ENCODE results near the gene WDR86.

Gene WDR86

DNA sequence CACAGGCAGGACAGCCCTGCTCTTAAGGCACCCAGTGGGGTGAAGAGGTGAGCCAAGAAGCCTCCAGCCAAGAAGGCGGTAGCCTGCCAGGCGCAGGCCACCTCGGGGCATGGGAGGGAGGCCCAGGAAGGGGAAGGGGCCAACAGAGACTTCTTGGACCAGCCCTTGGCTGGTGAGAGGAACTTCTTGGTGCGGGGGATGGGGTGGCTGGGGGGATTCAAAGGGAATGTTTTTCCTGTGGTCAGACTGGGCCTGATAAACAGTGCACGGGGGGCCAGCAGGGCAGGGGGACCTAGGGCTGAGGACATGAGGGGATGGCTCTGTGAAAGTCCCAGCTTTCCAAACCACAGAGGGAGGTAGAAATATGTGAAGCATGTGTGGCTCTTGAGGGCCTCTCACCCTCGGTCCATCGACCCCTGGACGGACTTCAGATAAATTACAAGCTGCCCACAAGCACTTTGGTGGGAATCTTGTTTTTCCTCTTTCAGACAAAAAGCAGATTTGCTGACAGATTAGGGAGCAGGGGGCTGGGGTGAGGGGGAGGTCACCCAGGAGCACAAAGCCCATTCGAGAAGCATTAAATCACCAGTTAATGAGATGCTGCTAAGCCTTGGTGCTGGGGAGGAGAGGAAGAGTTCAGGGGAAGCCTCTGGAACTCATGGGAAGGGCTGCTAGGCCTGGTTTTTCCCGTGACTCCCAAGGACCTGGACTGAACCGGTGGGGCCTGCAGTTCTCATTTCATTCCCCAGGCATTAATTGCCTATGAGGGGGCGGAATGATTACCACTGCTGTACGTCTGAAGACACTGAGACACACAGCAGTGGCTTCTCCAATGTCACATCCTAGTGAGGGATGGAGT lies 18.8 kb upstream of the WDR86 start:
- DNase-seq (ENCODE audit: low read depth in 4 of 4, low spot score in 1 of 4) = no peak

DNA sequence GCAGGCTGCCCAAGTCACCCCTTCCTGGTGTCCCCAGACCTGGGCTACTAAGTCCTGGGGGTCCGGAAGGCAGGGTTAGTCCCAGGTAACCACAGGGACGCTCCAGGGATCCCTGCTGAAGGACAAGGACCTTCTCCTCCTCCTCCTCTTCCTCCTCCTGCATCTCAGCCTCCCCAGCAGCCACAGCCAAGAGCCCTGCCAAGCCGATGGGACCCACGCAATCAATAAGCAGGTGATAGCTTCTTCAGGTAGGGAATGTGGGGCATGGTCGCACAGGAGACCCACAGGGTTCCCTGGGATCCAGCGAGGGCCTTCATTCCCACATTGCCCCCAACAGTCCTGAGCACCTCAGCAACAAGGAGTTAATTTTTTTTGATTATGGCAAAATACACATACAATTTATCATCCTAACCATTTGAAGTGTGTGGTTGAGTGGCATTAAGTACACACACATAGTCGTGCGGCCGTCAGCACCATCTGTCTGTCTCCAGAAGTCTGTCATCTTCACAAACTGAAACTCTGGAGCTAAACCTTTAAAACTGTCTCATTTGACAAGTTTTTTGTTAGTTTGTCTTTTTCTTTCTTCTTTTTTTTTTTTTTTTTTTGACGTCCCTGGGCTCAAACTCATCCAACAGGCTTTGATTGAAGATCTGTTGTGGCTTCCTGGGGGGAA lies 18.0 kb upstream of the WDR86 start:
- DNase-seq (ENCODE audit: low read depth in 4 of 4, low spot score in 1 of 4) = no peak

DNA sequence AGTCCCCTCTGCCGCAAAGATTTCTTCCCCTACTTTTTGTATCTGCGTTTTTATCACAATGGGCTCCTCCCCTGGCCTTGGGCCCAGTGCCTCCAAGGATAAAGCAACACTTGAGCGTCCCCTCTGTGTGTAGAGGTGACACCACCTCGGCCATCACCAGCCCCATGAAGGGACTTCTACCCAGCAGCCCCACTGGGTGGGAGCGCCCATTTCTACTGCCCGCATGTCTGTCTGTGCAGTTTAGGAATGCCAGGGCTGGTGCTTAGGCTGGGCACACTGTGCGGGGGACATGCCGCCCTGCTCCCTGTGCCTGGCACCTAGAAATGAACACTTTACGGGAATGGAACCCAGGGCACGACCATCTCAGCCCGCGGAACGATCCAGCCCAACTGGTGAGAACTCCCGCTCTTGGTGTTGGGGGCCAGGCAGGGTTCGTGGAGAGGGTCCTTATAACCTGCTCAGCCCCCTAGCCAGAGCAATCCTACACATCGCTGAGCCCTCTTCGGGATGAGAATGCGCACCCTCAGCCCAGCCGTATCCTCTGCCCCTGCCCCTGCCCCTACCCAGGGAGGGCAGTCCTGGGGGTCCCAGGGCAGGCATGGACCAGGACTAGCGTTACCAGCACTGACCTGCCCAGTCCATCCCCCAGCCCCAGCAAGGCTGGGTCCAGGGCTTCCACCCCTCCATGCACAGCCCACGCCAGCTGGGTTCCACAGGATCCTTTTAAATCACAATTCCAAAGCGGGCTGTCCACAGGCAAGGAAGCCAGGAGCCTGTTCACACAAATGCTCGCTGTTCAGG lies 17.3 kb upstream of the WDR86 start:
- no peak for DNase-seq (ENCODE audit: low read depth in 4 of 4, low spot score in 1 of 4)

DNA sequence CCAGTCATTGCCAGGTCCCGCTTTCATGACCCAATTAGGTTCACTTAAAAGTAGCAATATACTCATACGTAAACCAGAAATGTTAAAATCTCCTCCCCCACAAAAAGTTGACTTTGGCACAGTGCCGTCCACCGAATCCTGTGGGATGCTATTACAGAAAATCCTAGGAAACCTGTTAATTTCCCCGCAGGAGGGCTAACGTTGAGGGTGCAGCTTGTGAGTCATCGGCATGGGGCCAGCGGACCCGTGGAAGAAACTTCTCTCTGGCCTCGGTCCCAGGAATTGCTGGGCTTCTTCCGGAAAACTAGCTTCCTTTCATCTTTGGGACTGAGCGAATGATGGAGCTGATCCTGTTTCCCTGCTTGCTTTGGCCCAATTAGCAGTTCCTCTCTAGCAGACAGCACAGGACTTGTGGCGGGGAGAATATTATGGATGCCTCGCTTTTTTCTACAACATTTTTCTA lies 16.6 kb upstream of the WDR86 start:
- no peak for DNase-seq (ENCODE audit: low read depth in 4 of 4, low spot score in 1 of 4)

DNA sequence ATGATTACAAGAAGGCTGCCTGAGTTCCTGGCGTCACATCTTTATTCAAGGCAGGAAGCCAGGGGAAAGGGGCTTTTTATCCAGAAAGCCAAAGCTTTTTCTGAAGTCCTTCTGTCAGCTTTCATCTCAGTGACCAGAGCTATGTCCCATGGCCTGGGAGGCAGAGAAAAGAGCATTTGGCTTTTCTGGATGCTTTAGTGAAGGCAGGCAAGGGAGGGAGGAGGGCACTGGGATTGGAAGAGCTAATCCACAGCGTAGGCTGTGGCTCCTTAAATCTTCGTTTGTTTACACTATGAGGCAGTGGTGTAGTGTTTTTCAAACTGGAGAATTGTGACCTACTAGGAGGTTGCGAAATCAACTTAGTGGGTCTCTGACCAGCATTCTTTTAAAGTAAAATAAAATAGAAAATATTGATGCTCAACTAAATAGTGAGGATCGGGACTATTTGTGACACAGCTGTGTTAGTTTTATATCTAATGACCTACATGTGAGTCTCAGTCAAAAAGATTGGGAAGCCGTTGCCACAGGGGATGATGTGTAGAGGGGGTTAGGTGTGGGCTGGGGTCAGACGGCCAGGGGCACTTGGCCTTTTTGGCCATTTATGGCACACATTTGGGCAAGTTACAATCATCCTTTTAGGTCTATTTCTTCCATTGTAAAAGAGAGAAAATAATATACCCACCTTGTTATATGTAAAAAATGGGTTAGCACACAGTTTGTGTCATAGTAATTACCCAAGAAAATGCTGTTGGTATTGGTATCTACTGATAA lies 16.0 kb upstream of the WDR86 start:
- DNase-seq (ENCODE audit: low read depth in 4 of 4, low spot score in 1 of 4) = no peak

DNA sequence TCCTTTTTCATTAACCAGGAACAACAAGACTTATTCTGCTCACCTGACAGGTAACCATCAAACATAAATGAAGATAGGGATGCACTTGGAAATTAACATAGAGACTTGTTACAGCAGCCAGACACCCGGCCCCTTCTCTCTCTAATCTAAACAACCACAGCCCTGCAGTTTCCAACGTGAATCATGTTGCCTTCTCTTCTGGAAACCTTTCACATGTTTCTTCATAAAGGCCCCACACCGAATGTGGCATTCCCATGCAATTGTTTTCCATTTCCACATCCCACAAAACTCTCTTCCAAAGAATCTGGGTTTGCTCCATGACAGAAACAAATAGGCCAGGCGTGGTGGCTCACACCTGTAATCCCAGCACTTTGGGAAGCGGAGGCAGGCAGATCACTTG lies 15.0 kb upstream of the WDR86 start:
- no peak for DNase-seq (ENCODE audit: low read depth in 4 of 4, low spot score in 1 of 4)

DNA sequence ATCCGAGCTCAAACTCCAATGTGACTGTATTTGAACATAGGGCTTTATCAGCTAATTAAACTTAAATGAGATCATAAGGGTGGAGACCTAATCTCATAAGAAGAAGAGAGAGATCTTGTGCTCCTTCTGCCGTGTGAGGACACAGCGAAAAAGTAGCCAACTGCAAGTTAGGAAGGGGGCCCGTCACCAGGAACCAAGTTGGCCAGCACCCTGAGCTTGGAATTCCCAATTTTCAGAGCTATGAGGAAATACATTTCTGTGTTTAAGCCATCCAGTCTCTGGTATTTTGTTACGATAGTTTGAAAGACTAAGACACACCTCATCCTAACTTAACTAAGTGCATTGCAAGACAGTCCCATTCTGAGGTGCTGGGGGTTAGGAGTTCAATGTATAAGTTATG lies 14.1 kb upstream of the WDR86 start:
- no peak for DNase-seq (ENCODE audit: low read depth in 4 of 4, low spot score in 1 of 4)

DNA sequence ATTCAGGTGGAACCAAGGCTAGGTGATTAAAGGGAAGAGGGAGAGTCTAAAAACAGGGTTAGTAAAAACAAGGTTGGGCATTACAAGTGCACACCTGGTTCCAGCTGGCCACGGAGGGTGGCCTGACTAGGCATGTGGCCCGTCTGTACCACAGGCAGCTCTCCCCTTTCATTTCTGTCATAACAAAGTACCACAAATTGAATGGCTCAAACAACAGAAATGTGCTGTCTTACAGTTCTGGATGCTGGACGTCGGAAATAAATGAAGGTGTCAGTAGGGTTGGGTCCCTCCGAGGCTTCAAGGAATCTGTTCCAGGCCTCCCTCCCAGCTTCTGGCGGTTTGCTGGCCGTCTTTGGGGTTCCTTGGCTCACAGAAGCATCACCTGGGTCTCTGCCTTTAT lies 13.4 kb upstream of the WDR86 start:
- no peak for DNase-seq (ENCODE audit: low read depth in 4 of 4, low spot score in 1 of 4)

DNA sequence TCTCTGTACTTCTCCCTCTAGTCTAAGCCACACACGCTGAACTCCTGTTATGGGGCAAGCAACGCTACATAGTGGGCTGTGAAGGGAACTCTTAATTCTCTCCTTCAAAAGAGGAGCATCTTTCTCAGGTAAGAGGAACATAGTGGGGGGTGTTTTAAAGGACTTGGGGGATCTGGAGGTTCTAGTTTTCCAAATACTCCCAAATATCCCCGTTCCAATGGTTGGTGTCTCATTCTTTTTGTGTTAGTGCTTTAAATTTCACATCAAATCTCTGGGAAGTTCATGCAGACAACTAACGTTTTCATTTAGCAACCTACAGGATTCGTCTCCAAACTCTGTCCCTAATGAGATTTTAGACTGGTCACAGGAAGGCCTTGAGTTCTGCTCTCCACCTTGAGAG lies 12.4 kb upstream of the WDR86 start:
- no peak for DNase-seq (ENCODE audit: low read depth in 4 of 4, low spot score in 1 of 4)

DNA sequence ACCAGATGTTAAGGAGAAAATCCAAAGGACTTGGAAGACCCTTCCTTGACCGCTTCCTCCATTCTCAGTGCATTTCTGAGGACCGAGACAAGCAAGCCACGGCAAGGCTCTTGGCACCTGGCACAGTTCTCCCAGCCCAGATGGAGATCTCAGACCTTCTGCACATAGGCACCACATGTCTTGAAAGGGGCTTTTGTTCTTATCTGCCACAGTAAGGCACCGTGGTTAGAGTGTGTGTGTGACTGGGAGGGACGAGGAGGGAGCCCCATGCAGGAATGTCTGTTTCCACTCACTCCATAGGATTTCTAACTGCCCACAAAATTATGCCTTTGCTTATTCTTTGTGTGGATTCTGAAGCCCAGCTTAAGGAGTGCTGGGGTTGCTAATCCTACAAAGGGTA lies 10.3 kb upstream of the WDR86 start:
- no peak for DNase-seq (ENCODE audit: low read depth in 4 of 4, low spot score in 1 of 4)

DNA sequence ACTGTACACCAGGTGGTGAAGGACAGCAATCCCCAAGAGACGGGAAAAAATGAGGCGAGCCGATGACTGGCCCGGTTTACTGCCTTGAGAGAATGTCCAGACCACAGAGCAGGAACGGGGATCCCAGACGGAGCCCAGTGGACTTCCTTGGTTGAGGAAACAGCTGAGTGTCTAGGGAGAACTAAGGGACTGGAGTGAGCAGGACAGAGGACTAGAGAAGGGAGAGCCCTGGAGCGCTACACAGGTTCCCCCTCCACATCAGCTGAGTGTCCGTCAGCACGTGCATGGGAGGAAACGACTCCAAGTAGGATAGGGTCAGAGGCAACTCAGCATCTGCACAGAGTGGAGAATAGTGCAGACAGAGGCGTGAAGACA lies 7.1 kb upstream of the WDR86 start:
- no peak for DNase-seq (ENCODE audit: low read depth in 4 of 4, low spot score in 1 of 4)

DNA sequence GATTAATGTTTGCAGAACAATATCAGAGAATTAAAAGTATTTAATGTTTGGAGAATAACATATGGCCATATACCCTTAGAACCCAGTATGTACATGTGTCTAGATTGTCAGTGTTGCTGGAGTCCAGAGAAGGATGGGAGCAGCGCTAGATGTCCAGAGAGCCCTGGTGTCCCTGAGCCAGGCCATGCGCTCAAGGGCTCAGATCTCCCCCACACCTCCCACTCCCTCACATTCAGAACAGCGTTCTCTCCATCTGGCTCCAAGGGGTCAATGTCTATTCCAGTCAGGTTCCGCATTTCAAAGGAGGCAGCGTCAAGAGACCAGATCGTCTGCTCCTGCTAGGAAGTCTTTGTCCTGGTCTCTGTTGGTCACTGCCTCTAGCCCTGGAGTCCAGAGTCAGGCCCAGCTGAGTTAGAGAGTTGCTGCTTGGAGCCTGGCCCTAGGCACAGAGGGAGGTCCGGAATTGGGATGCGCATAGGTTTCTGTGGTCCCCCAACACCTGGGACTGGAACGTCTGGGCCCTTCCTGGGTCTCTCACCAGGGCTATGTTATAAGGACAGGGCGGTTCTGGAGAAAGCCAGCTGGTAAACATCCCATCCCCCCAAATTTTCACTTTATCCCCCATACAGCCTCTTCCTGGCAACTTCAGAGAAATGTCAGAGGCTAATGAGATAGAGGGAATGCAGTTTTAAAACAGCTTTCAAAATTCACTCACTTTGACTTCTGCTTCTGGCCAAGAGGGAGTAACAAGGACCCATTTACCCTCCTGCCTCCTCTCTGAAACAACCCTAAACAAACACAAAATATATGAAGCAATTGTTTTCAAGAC lies 6.5 kb upstream of the WDR86 start:
- DNase-seq (ENCODE audit: low read depth in 4 of 4, low spot score in 1 of 4) = no peak

DNA sequence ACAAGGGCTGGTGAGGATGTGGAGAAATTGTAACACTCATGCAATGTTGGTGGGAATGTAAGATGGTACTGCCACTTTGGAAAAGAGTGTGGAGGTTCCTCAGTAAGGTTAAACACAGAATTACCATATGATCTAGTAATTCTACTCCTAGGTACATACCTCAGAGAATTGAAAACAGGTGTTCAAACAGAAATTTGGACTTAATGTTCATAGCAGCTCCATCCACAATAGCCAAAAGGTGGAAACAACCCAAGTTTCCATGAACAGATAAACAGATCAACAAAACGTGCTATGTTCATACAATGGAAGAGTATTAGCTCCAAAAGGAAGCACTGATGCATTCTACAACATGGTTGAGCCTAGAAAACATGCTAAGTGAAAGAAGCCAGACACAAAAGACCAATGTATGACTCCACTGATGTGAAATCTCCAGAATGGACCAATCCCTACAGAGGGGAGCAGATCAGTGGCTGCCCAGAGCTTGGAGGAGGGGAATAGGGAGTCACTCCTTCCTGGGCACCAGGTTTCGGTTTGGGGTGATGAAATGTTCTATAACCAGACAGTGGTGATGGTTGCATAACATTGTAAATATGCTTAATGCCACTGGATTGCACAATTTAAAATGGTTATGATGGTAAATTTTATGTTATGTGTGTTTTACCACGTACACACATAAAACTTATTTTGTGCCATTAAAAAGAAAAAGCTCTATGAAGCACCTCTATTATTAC lies 5.7 kb upstream of the WDR86 start:
- no peak for DNase-seq (ENCODE audit: low read depth in 4 of 4, low spot score in 1 of 4)

DNA sequence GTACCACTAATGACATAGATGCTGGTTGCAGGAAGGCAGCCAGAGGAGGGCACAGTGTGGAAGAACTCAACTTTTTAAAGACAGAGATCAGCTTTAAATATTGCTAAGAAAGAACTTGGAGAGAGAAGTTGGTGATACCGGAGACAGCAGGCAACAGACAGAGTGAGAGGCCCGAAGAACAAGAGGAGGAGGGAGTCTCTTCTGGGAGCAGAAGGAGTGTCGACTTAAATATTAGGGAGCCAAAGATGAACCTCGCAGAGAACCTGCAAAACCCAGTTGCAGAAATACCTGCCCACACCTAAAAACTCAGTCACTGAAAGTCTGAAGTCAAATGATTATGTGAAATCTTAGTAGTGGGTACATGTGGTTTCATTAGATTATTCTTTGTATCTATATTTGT lies 3.4 kb upstream of the WDR86 start:
- DNase-seq (ENCODE audit: low read depth in 4 of 4, low spot score in 1 of 4) = no peak

DNA sequence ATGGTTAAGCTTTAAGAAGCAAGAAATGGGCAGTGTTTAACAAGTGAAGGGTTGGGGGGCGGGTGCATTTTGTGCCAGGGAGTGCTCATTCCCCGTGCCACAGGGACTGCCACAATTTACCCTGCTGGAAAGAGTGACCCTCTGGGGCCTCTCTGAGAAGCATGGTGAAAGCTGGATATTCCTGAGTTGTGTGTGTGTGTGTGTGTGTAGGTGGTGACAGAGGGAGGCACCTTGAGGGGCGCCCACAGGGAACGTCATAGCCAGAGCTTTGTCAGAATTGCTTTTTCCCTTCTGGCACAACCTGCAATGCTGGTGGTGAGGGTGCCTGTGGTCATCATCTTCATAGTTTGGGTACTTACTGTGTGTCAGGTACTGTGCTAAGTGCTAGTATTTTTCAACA lies 2.5 kb upstream of the WDR86 start:
- no peak for DNase-seq (ENCODE audit: low read depth in 4 of 4, low spot score in 1 of 4)

DNA sequence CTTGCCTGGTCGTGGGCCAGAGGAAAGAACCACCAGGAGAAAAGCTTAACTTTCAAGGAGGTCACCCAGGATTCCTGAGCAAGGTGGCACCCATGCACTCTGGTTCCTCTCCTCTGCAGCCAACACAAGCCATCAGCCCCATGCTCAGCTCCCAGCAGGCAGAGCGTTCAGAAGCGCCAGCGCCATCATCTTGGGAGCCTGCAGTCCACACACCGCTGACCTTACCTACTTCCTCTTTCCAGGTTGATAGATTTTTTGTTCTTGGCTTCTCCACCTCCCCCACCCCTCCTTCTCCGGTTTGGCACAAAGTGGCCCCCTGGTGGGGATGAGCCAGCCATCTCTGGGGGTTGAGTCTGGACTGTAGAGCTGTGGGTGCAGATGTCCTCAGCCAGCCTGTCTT lies 1.7 kb upstream of the WDR86 start:
- no peak for DNase-seq (ENCODE audit: low read depth in 4 of 4, low spot score in 1 of 4)

DNA sequence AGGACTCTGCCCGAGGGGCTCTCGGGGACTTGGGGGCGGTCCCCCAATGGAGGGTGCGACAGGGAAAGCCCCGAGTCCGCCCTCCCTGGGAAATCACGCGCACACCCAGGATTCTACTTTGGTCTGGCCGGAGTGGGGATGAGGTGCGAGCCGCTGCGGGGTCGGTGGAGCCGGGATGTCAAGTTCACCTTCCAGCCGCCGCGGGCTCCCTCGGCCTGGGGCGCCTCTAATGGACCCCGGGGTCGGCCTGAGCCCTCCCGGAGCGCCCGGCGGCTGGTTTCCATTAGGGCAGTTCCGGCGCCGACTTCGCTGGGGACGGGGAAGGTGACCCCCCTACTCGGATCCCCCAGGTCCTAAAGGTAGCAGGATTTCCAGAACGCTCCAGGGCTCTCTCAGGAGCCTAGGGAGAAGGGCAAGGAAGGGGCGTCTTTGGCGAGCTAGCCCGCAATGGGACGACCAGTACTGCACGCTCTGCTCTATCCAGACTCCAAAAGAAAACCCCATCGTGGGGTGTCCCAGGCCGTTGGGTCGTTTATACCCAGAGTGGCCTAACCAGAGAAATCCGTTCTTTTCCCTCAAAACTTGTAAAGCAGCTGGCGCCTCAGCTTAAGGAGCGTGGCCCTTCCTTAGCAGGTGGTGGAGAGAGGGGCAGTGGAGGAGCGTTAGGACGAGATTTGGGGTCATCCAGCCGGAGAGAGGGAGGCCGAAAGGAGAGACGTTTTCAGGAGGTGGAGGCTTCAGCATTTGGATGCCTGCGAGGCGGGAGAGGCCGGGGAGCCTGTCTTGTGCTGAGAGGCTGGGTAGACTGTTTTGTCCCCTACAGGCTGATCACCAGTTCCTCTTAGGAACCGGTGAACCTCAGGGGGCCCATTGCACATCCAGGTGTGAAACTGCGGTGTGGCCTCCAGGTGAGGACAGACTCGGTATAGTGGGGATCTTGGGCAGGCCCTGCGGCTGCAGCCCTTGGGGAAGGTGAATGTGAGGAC lies 860 bp upstream of the WDR86 start:
- DNase-seq (ENCODE audit: low read depth in 4 of 4, low spot score in 1 of 4) = no peak

DNA sequence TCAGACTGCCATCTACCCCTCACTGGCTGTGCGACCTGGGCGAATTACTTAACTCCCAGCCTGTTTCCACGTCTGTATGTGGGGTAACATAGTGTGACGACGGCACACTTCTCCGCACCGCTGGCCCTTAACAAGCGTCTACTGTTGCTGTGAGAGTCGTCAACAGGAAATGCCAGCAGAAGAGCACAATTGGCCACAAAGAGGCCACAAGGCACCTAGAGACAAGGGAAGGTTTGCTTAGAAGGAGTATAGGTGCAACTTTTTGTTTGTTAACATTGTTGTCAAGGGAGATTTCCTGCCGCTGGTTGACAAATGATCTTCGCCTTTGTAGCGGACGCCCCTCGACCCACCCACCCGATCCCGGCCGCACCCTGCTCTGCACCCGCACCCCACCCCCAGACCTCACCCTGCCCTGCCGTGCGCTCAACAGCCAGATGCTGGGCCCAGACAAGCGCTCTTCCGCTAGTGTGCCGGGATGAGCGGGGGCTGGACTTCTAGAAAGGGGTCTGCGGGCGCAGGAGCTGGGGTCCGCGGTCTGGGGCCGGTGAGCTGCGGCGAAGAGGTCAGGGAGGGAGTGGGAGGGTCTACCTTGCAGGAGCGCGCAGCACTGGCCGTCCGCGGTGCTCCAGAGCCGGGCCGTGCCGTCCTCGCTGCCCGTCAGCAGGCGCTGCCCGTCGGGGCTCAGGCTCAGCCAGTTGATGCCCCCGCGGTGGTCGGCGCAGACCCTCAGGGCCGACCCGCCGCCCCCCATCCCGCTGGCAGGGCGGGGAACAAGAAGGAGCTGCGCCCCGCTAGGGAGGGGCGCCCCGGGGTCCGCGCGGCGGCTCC lies 785 bp downstream of the WDR86 start:
- no peak for DNase-seq (ENCODE audit: low read depth in 4 of 4, low spot score in 1 of 4)
